LNCaP clone FGC (cell line): ENCODE results near the gene GPR65.

Experiments used
- DNase-seq: peaks from one replicate; pipeline ENCODE4 v3.0.0-alpha.2; 2011; ENCODE audit warnings: low read depth
- H3K4me3 ChIP-seq: 2 replicates; pipeline ENCODE4 v1.5.1; 2011; ENCODE audit warnings: mild to moderate bottlenecking, low read depth, low read length, control low read depth
- CTCF ChIP-seq: IDR thresholded peaks from 2 replicates; pipeline ENCODE4 v1.5.1; 2012; ENCODE audit warnings: mild to moderate bottlenecking; ENCODE audit not compliant: control insufficient read depth, insufficient read depth; ENCODE audit errors: extremely low read depth

GPR65 gene

GRCh38 chr14:88044776-88045446 is 40.0 kb downstream of the GPR65 start:
- no peak for TF ChIP-seq CTCF
- DNase-seq: no peak
- no peak overlapping the region for H3K4me3 ChIP-seq

- no peak overlapping the region for H3K4me3 ChIP-seq
- no peak for DNase-seq
- TF ChIP-seq CTCF: no peak
Measured at GRCh38 chr14:88045705-88046104, 40.8 kb downstream of the GPR65 start.

GRCh38 chr14:88048351-88048750 is 43.4 kb downstream of the GPR65 start:
- TF ChIP-seq CTCF: no peak
- no peak for DNase-seq
- no peak overlapping the region for H3K4me3 ChIP-seq

GRCh38 chr14:88049266-88049665 is 44.3 kb downstream of the GPR65 start:
- H3K4me3 ChIP-seq: no peak overlapping the region
- no peak for TF ChIP-seq CTCF
- DNase-seq: no peak

GRCh38 chr14:88049936-88050335 is 45.0 kb downstream of the GPR65 start:
- no peak for TF ChIP-seq CTCF
- no peak overlapping the region for H3K4me3 ChIP-seq
- DNase-seq: no peak

GRCh38 chr14:88060576-88060975 is 55.6 kb downstream of the GPR65 start:
- no peak overlapping the region for H3K4me3 ChIP-seq
- no peak for DNase-seq
- TF ChIP-seq CTCF: no peak

- DNase-seq: no peak
- H3K4me3 ChIP-seq: no peak overlapping the region
- TF ChIP-seq CTCF: no peak
Measured at GRCh38 chr14:88063811-88064210, 58.9 kb downstream of the GPR65 start.
